ENCODE measurements around the gene SLC5A3.

- TF ChIP-seq, protein P1, sequence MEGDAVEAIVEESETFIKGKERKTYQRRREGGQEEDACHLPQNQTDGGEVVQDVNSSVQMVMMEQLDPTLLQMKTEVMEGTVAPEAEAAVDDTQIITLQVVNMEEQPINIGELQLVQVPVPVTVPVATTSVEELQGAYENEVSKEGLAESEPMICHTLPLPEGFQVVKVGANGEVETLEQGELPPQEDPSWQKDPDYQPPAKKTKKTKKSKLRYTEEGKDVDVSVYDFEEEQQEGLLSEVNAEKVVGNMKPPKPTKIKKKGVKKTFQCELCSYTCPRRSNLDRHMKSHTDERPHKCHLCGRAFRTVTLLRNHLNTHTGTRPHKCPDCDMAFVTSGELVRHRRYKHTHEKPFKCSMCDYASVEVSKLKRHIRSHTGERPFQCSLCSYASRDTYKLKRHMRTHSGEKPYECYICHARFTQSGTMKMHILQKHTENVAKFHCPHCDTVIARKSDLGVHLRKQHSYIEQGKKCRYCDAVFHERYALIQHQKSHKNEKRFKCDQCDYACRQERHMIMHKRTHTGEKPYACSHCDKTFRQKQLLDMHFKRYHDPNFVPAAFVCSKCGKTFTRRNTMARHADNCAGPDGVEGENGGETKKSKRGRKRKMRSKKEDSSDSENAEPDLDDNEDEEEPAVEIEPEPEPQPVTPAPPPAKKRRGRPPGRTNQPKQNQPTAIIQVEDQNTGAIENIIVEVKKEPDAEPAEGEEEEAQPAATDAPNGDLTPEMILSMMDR (IDR thresholded peaks at IDR 0.05): no peak
- no peak for TF ChIP-seq ZFX (IDR thresholded peaks at IDR 0.05; ENCODE audit: borderline replicate concordance)
Measured at GRCh38 chr21:34065027-34065426, 8.4 kb upstream of the SLC5A3 start.
